GM19238 (cell line): Measurements from ENCODE around the gene CHCHD6.

Source experiments
- DNase-seq: peaks from one replicate; pipeline ENCODE4 v3.0.0; 2011; ENCODE audit warnings: low spot score; ENCODE audit not compliant: insufficient read length

CHCHD6 gene

DNA sequence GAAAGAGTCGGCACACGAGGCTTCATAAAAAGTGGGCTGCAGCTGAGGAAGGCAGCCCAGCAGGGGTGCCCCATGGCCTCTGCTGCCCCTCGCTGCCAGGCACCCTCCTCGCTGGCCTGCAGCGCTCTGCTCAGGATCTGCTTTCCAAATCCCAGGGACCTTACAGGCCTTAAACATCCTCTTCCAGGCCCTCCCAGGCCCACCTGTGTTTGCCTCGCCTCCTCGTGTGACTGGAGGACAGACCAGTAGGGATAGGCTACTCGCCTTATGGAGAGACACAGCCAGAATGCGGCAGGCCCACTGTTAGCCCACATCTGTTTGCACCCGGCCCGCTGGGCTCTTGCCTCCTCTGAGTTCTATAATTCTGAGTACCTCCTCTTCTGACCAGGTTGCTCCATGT, 154.4 kb downstream of the CHCHD6 start:
- no peak for DNase-seq

GRCh38 chr3:126858887-126859286, 154.8 kb downstream of the CHCHD6 start:
- DNase-seq = no peak

GRCh38 chr3:126859415-126860246, 155.6 kb downstream of the CHCHD6 start:
- DNase-seq = no peak

GRCh38 chr3:126865736-126866135, 161.7 kb downstream of the CHCHD6 start:
- DNase-seq = no peak

GRCh38 chr3:126866175-126866759, 162.2 kb downstream of the CHCHD6 start:
- DNase-seq = no peak

DNA sequence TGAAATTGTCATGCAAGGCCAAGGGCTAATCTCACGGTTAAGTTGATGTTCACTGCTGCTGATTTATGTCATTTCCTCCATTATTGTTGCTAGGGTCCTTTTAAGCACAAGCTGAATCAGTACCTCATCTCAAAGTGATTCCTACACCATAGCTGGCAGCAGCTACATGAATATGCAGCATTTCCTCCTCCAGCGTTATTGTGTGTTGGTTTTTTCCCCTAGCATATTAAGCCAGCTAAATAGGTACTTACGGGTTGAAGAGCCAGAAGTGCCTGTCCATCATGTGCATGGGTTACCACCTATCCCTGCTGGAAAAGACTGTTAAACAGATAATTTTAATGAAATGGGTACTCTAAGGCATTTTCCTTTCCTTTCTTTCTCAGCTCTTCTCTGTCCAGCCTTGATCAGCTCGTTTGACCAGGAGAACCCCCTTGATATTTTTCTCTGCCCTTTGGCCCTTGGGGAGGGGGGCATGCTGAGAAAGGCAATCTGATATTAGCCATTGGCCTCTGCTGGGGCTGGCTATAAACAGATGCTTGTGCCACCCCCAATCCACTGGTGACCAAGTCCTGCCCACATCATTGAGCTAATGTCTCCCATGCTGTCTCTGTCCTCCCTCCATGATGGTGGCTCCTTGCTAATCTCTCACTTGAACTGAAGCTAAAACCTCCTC, 163.3 kb downstream of the CHCHD6 start:
- DNase-seq = no peak

DNA sequence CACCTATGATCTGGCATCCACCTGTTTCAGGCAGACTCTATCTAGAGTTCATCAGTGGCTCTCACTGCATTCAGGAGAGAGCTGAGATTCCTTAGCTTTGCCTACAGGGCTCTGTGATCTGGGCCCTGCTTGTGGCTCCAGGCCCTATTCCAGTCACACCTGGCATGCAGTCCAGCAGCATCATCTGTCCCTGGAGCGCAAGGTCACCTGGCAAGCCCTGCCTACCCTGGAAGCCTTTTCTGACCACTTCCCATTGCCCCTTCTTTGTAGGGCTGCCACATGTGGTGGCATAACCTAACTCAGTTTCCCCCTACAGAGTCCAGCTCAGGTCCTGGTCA, 163.8 kb downstream of the CHCHD6 start:
- no peak for DNase-seq

DNA sequence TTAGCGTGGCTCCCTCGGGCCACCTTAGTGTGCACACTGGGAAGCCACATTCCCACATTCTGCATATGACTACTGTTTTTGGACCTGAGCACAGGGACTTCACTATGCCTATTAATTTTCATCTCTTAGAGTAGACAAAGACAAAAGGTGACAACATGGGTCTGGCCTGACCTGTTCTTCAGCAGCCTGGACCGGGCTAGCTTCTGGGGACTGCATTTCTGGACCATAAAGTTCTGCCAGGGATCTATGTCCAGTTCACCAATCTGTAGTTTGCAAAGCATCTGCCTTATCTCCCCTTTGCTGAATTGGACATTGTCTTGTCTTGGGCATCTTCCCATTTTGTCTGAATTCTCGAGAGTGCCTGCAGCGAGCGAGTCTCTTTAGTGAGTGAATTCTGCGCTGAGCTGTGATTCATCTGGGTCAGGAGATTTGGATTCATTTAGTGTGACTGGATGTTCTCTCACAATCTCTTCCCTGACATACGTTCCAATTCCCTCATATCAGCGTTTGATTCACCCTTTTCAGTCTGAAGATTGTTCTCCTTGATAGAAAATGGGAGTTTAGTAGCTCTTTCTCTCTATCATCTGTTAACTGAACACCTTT, 166.7 kb downstream of the CHCHD6 start:
- no peak for DNase-seq

GRCh38 chr3:126872701-126873342, 168.8 kb downstream of the CHCHD6 start:
- DNase-seq = no peak

DNA sequence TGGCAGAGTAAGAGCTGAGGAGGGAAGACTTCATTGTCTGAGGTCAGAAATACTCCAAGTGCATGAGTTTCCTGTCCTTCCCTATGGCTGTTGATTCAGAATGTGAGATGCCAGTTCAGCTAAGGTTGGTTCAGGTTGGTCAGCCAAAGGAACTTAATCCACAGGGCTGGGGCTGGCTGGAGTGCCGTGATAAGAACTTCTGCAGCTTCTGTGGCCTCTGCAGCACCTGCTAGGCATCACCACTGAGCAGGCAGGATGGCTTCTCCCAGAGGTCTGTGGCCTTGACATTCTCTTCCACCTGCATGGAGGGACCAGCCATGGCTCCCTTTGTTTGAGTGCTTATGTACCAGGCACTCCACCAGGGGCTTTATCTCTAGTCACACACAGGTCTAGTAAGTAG, 169.4 kb downstream of the CHCHD6 start:
- DNase-seq = no peak

GRCh38 chr3:126878664-126879063, 174.6 kb downstream of the CHCHD6 start:
- no peak for DNase-seq

DNA sequence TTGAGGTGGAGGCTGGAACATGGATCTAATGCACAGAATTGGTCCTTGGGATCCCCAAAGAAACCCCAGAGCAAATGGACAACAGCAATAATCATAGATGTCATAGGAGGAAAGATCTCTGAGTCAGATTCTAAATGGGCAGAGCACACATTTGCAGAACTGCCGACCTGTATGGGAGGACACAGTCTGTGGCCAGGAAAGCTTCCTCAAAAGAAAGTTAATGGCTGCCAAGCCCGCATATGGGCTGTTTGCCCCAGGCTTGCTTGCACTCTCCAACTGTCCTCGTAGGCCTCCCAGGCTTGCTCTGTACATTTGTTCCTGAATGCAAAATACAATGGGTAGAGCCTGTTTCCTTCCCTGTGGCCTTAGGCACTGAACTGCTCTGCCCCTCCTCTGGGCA, 176.9 kb downstream of the CHCHD6 start:
- DNase-seq = no peak

GRCh38 chr3:126881861-126882260, 177.8 kb downstream of the CHCHD6 start:
- no peak for DNase-seq

GRCh38 chr3:126883241-126883640, 179.2 kb downstream of the CHCHD6 start:
- no peak for DNase-seq

- DNase-seq = no peak
These were observed 181.4 kb downstream of the CHCHD6 start for GRCh38 chr3:126885425-126885824.

GRCh38 chr3:126886217-126886616, 182.2 kb downstream of the CHCHD6 start:
- no peak for DNase-seq

DNA sequence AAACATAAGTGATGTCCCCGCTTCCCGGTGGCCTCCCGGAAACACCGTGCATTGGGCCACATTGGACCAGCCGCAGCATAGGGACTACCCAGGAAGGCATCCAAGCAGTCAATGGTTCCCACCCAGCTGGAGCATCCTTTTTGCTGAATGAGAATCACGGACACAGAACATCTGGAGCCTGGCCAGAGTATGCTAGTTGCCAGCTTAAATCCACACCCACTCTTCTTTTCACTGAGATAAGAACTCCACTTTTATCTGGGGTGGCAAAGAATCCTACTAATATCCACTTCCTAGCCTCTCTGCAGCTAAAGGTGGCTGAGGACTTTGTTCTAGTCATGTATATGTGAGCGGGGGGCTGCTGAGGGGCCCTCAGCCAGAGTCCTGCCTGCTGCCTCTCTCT, 183.6 kb downstream of the CHCHD6 start:
- no peak for DNase-seq

DNA sequence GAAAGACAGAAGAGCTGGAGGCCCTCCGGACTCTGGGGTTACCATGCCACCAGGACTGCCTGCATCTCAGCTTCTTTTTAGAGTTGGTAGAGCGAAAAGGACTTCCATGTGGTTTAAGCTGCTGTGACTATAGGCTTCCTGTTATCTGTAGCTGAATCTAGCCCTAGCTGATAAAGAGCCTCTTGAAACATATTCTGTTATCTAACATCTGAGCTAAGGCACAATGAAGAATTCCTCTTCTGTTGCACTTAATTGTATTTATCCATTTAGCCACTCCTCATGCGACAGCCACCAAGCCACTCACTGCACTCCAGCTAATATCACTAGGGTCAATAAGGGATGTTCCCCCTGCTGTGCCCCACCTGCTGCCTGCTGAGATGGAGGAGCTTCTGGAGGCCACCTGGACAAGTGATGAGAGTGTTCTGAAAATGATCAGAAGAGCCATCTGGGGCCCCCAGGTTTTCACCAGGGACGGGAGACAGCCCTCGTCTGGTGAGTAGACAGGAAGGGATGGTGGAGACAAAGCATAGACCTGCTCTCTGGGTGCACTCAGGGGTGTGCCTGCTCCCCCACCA, 184.2 kb downstream of the CHCHD6 start:
- DNase-seq = no peak

DNA sequence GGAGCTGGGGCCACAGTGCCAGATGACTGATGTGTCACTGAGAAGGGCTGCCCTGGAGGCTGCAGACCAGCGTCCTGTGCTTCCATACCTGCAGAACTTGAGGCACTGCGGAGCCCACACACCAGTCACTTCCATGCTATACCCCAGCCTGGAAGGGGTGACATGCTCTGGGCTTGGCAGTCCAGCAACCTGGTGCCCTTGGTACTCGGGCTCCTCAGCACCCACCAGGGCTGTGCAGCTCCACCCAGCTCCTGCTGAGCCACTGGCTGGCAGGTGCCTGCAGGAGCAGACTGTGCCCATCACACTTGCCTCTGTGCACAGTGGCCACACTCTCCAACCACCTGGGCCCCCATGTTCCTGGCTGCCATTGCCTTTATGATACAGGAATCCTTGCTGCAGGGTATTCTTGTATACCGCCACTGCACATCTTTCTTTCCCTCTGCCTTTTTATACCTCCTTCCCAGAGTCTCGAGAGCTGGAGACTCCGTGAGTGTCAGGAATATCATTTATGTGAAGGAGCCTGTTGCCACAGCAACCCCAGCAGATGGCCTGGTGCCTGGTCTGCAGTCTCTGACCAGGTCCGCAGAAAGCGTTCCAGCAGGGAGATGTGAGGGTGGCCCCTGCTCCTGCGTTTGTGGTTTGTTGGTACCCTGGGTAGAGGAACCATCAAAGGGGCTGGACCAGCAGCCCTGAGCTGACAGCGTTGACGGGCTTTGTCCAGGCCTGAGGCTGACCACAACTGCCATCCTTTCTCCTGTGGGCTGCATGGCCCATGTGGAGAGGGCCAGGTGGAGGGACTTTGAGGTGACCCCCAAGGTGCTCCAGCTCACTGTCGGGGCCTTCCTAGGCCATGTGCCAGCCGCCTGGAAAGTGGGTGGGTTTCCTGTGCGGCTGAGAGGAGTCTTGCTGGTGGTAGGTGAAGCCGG, 185.5 kb downstream of the CHCHD6 start:
- no peak for DNase-seq

DNA sequence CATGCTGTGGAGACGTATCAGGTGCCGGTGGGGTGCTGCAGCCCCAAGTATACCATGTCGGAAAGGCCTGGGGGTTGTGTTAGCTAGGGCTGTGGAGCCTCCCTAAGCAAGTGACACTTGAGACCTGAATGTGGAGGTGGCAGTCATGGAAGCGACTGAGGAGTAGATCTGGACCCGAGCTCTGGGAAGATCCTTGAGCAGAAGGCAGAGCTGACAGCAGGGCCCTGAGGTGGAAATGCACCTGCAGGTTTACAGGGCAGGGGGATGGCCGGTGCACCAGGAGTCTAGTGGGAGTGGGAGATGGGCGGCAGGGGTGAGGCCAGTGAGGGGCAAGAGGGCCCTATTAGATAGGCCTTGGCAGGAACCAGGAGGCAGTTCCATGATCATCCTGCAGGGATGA, 187.1 kb downstream of the CHCHD6 start:
- DNase-seq = no peak
